MG63 (cell line): ENCODE results near the gene KCNIP4. TPM values are rescaled to one million over a fixed set of nuclear protein-coding genes. Genes with fewer than 3 reads are reported as not detected.
A peak's percentile ranks its signal among the peaks of the same experiment; 100 is the strongest.
"Not testable (repeated sequence)": the region's sequence is repeated elsewhere in the genome, so short reads cannot be mapped to it uniquely, and the experiment has no call there.

ENCODE experiments used
- DNase-seq: peaks from one replicate; pipeline ENCODE4 v3.0.0-alpha.2; 2020
- H3K27me3 ChIP-seq: fragments of 250-450 bp; sonication (Bioruptor Pico); 2 replicates; pipeline ENCODE4 v1.5.1; 2020; ENCODE audit warnings: mild to moderate bottlenecking, moderate library complexity
- H3K36me3 ChIP-seq: fragments of 250-450 bp; sonication (Bioruptor Pico); 2 replicates; pipeline ENCODE4 v1.5.1; 2020; ENCODE audit warnings: mild to moderate bottlenecking, moderate library complexity
- H3K4me3 ChIP-seq: fragments of 250-450 bp; sonication (Bioruptor Pico); 2 replicates; pipeline ENCODE4 v1.5.1; 2020; ENCODE audit warnings: mild to moderate bottlenecking, moderate library complexity
- H3K9me3 ChIP-seq: fragments of 250-450 bp; sonication (Bioruptor Pico); 2 replicates; pipeline ENCODE4 v1.5.1; 2020; ENCODE audit warnings: mild to moderate bottlenecking, moderate library complexity
- total RNA-seq: library from RNA; depleted of rRNA; stranded (reverse); fragments of >200 nt; shearing (Covaris generic); gene quantifications from 2 replicates; pipeline ENCODE4 v1.2.3, GENCODE V29; 2014; ENCODE audit warnings: low replicate concordance

The KCNIP4 gene
- total RNA-seq, 1 experiment from 2014 or later = not detected

DNA sequence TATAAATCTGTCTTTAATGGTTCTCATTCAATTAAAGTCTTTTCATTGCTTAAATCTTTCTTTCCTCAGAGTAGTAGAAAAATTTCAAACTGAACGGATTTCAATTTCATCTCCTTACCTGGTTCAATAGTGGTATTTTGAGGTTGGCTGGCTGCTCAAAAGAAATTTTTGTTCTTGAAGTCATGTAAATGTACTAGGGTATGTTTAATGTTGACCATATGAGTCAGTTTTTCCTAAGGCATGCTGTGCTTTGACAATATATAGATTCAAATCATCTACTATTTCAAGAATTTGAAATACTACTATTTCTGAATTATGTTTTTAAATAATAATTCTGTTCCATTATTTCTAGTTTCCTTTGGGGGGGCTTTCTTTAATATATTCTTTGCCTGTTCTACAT lies 1142.9 kb downstream of the KCNIP4 start:
- DNase-seq = no peak
- no peak overlapping the region for H3K4me3 ChIP-seq
- no peaks in the 10 kb centered on the region for H3K9me3 ChIP-seq
- no peaks in the 10 kb centered on the region for H3K36me3 ChIP-seq
- H3K27me3 ChIP-seq = no peaks in the 10 kb centered on the region

DNA sequence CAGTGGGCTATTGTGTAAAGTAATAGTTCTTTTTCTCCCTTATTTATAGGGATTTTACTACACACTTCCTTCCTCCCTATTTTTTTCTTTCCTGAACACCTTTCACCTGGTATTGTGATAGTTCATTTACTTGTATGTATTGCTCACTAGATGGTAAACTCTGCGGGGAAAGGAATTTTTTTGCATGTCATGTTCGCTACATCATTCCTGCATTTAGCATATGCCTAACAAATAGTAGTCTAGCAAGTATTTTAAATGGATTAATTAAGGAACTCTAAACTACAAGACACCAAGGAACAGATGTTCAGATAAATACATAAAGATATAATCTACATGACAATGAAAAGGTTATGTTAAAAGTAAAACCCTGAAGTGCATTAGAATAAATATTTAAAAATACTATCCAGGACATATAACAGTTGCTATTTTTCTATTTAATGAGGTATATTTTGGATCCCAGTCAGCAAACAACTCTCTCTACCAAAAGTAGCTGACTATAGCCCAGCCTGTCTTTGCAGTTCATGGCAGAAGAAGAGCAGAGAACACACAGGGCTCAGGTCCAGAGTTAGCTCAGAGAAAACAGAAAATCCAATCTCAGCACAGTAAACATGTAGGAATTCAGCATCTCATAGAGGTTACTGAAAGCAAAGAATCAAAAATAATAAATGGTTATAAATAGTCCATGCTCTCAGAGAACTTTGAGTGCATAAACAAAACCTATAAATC lies 1160.5 kb downstream of the KCNIP4 start:
- DNase-seq = no peak
- H3K4me3 ChIP-seq = no peak overlapping the region
- no peaks in the 10 kb centered on the region for H3K36me3 ChIP-seq
- no peaks in the 10 kb centered on the region for H3K27me3 ChIP-seq
- no peaks in the 10 kb centered on the region for H3K9me3 ChIP-seq

DNA sequence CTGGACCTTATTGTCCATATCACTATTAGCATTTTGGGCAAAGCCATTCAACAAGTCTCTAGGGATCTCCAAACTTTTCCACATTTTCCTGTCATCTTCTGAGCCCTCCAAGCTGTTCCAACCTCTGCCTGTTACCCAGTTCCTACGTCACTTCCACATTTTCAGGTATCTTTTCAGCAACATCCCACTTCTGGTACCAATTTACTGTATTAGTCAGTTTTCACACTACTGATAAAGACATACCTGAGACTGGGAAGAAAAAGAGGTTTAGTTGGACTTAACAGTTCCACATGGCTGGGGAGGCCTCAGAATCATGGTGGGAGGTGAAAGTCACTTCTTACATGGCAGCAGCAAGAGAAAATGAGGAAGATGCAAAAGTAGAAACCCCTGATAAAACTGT lies 1165.4 kb downstream of the KCNIP4 start:
- not testable (repeated sequence) for H3K9me3 ChIP-seq, H3K27me3 ChIP-seq, DNase-seq, H3K4me3 ChIP-seq, H3K36me3 ChIP-seq

DNA sequence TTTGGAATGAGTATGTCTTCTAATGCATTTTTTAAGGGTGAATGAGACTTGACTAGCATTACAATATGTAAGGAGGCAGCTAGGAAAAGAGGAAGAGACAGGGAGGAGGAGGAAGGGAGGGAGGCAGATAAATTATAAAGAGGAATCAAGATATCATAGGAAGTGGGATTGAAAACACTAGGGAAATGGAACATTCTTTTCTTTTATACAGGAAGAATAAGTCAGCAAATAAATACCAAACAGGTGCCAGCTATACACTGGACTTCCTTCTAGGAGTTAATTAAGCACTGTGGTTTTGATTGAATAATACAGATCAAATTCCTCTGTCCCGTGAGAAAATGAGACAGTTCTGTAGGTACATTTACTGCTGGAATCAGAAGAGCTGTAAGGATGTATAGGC lies 1169.7 kb downstream of the KCNIP4 start:
- no peak for DNase-seq
- Histone ChIP-seq H3K4me3 (no peak overlapping the region), H3K27me3 (no peaks in the 10 kb centered on the region), H3K36me3 (no peaks in the 10 kb centered on the region), H3K9me3 (no peaks in the 10 kb centered on the region)

DNA sequence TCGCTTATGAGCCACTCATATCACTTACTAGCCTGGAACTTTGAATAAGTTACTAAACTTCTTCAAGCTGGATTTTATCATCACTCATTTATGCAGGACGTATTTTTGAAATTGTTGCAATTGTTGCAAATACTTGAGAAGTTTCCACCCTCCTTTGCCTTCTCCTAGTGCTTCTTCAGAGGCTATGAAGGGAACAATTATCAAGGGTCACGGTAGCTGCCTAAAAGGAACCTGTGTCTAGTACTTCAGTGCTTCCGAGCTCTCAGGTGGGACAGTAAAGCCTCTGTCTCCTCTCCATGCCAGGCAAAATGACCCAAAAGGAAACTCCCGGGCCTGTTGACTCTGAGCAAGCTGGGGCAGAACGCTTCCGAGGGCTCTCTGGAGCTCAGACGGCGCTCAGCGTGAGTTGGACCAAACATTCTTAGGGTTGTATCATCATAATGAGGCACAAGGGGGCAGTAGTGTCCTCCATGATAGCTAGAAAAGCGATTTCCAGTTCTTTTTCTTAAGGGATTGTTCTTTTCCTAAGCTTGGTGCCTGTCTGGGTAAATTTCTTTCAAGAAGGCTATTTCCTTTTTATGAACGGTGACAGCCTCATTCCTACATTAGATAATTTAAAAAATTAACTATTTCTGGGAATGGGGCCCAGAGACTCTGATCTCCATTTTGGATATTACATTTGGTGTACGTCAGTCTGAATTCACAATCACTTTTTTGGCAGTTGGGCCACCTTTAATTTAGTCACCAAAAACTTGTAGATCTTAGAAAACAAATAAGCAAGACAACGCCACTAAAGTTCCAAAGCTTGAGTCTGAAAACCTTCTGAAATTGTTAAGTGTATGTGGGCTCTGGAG lies 1175.2 kb downstream of the KCNIP4 start:
- no peak overlapping the region for H3K4me3 ChIP-seq

DNA sequence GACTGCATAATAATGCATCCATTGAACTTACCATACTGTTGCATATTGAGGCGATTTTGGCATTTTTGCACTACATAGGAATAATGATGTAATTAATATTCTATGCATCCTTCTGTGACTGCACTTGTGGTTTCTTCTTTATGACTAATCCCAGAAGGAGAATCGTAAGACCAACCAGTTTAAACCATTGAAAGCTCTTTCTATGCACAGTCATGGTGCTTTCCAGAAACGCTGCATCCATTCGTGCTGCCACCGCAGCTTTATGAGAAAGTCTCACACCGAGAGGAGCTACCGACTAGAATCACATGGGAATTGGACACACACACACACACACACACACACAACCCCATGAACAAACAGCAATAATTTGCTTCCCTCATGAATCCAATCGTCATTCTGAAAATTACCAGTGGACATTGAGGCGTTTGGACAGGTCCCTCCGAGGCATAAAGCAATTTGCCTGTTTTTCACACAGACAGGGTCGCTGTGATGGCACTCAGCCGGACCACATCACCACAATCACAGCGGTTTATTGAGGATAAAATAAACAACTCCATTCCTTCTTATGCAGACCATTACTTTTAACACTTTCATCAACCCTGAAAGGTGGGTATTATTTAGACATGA lies 1184.1 kb downstream of the KCNIP4 start:
- DNase-seq = peak; percentile 0
- H3K4me3 ChIP-seq = no peak overlapping the region
- H3K27me3 ChIP-seq = no peaks in the 10 kb centered on the region
- no peaks in the 10 kb centered on the region for H3K9me3 ChIP-seq
- no peaks in the 10 kb centered on the region for H3K36me3 ChIP-seq

More for the DNA sequence above, 1175.2 kb downstream of the KCNIP4 start:
- peak; percentile 10 for DNase-seq
- Histone ChIP-seq H3K27me3 (no peaks in the 10 kb centered on the region), H3K36me3 (no peaks in the 10 kb centered on the region), H3K9me3 (no peaks in the 10 kb centered on the region)

DNA sequence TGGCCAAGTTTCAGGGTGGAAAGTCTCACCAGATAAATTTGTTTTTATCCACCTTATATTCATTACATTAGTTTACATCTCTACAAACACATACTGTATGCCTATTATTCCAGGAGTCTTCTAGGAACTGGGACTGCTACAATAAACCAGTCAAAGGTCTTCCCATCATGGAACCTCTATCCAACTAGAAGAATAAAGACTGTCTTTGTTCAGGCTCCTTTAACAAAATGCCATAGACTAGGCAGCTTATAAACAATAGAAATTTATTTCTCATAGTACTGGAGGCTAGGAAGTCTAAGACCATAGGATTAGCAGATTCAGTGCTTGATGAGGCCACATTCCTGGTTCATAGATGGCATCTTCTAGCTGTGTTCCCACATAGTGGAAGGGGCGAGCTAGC lies 1186.7 kb downstream of the KCNIP4 start:
- no peak overlapping the region for H3K4me3 ChIP-seq
- no peak for DNase-seq
- no peaks in the 10 kb centered on the region for H3K27me3 ChIP-seq
- H3K9me3 ChIP-seq = no peaks in the 10 kb centered on the region
- H3K36me3 ChIP-seq = no peaks in the 10 kb centered on the region

DNA sequence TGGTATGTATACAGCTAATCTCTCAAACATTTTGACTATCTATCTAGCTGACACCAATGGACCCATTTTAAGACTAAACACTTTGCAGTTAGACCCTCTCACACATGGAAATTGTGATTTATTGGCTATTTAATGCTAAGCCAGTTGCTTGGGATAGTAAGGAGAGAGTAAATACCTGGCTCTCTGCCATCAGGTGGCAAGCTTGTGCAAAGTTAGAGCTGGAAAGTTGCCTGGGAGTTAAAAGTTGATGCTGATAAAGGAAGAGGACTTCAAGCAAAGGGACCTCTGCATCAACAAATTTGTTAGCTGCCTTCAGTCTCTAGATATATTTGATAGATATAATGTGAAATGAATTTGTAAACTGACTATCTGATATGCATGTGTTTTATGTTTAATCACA lies 1187.2 kb downstream of the KCNIP4 start:
- Histone ChIP-seq H3K27me3 (no peaks in the 10 kb centered on the region), H3K36me3 (no peaks in the 10 kb centered on the region), H3K4me3 (no peak overlapping the region), H3K9me3 (no peaks in the 10 kb centered on the region)
- DNase-seq = no peak

DNA sequence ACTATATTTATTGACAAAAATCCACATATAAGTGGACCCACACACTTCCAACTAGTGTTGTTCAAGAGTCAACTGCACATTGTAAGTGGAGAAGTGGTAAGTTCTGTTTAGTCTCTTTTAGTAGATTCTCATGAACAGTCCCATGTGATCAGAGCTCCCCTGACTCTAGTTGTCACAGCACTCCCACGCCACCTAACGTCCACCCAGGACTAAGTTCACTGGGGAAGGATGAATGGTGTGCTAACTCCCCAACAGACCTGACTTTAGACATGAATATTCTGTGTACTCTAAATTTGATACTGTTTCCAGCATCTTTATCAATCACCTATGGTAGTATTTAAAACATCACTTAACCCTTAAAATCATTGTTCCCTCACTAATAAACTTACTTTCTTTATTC lies 1188.5 kb downstream of the KCNIP4 start:
- Histone ChIP-seq H3K9me3 (no peaks in the 10 kb centered on the region), H3K36me3 (no peaks in the 10 kb centered on the region), H3K27me3 (no peaks in the 10 kb centered on the region), H3K4me3 (no peak overlapping the region)
- DNase-seq = no peak

DNA sequence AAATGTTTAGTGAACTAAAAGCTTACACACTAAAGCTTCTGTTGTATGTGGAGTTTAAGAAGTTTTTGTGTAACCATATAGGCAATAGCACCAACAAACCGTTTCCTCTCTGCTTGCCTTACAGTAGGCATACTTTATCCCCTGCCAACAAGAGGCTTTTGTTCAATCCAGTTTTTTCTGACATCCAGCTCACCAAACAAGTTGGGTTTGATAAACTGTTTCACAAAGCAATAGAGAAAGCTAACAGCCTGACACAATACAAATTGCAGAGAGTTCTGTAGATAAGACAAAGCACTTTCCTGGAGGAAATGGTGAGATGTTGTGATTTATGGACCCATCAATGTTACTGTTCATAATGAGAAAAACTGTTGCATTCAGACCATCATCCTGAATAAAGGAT lies 1194.5 kb downstream of the KCNIP4 start:
- no peak for DNase-seq

DNA sequence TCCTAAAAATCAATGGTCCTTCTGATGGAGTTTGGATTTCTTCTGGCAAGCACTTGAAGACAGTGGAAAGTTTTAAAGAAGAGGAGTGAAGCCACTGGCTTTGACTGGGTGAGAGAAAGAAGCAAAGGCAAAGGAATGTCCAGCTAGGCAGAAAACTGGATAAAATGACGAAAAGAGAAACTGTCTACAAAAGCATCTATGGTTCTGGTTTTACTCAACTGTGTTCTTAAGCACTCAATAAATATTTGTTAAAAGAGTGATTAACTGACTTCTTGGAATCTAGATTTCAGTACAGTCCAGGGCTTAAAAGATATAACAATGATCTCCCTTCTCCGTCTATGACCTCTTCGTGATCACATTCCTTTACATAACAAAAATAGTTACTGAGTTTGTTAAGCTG lies 1195.9 kb downstream of the KCNIP4 start:
- no peaks in the 10 kb centered on the region for H3K9me3 ChIP-seq
- DNase-seq = no peak
- H3K27me3 ChIP-seq = no peaks in the 10 kb centered on the region
- no peak overlapping the region for H3K4me3 ChIP-seq
- H3K36me3 ChIP-seq = no peaks in the 10 kb centered on the region

More for the DNA sequence above, 1194.5 kb downstream of the KCNIP4 start:
- Histone ChIP-seq H3K9me3 (no peaks in the 10 kb centered on the region), H3K27me3 (no peaks in the 10 kb centered on the region), H3K4me3 (no peak overlapping the region), H3K36me3 (no peaks in the 10 kb centered on the region)

DNA sequence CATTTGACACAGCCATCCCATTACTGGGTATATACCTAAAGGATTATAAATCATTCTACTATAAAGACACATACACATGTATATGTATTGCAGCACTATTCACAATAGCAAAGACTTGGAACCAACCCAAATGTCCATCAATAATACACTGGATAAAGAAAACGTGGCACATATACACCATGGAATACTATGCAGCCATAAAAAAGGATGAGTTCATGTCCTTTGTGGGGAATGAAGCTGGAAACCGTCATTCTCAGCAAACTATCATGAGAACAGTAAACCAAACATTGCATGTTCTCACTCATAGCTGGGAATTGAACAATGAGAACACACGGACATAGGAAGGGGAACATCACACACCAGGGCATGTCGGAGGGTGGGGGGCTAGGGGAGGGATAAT lies 1202.6 kb downstream of the KCNIP4 start:
- H3K9me3 ChIP-seq, H3K36me3 ChIP-seq, H3K4me3 ChIP-seq, DNase-seq, H3K27me3 ChIP-seq: not testable (repeated sequence)

DNA sequence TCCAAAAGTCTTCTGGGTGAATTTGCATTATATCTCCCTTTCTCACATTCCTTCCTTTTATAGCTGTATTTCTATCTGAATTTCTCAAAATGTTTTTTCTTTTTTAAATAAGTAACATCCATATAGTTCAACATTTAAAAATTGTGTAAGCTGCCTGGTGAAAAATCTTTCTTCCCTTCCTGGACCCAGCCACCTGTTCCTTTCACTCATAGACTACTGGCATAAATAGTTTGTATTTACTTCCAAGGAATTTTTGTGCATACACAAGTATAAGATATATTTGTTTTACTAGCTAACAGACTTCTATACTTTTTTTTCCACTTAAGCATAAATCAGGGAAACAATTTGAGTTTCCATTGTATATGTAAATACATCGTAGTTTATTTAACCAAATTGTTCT lies 1212.6 kb downstream of the KCNIP4 start:
- Histone ChIP-seq H3K4me3 (no peak overlapping the region), H3K27me3 (no peaks in the 10 kb centered on the region), H3K9me3 (no peaks in the 10 kb centered on the region), H3K36me3 (0 out of 2 replicates have a peak, but pooled peaks cover 2% of the 10 kb centered on the region)
- no peak for DNase-seq

DNA sequence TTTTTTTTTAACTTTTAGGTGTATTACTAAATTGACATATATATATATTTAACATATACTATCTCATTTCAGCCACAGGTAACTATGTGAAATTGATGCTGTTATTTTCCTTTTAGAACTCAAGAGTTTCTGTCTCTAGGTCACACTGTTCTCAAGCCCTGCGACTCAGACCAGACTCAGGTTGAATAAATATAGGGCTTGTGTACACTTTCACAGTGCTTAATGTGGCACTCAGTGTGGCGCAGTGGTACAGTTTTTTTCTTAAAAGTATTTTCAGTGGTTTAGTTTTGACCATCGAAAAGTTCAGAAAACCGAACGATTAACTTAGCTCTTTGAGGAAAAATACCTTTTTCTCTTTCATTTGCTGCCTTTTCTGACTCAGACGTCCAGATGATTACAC lies 1223.7 kb downstream of the KCNIP4 start:
- Histone ChIP-seq H3K27me3 (no peaks in the 10 kb centered on the region), H3K36me3 (peaks cover 5% of the 10 kb centered on the region), H3K9me3 (no peaks in the 10 kb centered on the region), H3K4me3 (no peak overlapping the region)
- DNase-seq = no peak

DNA sequence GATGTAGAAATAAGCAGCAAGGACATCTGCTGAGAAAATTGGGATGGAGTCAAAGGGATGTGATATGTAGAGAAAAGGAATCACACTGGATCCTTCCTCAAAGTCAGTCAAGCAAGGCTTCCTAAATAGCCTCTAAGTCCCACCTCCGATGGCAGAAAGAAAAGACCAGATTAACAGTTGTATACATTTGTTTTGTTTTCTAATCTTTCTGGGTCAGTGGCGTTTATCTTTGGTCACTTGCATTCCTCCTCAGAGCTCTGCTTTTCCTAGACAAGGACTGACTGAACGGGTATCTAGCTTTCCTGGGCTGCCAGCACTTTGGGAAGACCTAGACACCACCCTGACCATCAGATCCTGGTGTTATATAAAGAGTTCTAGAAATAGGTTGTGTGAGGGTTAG lies 1225.1 kb downstream of the KCNIP4 start:
- DNase-seq = no peak
- Histone ChIP-seq H3K36me3 (peaks cover 10% of the 10 kb centered on the region), H3K27me3 (no peaks in the 10 kb centered on the region), H3K4me3 (no peak overlapping the region), H3K9me3 (no peaks in the 10 kb centered on the region)

DNA sequence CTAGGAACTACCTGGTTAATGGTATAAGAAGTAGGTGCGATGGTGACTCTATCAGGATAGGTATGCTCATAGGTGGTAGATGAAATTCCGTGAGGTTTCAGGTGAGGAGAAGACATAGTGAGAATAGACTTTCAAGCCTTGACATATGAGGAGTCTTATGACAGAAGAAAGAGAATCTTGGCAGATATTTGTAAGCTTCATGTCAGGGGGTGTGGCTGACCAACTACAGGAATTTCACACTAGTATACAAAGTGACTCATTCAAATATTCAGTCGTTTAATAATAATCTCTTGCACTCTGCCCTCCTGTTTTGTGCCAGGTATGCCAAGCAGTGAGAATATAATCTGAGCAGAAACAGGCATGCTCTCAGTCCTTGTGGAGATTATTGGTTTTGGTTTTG lies 1225.6 kb downstream of the KCNIP4 start:
- no peaks in the 10 kb centered on the region for H3K9me3 ChIP-seq
- no peak overlapping the region for H3K4me3 ChIP-seq
- H3K27me3 ChIP-seq = no peaks in the 10 kb centered on the region
- peaks cover 10% of the 10 kb centered on the region for H3K36me3 ChIP-seq
- peak; percentile 6 for DNase-seq

DNA sequence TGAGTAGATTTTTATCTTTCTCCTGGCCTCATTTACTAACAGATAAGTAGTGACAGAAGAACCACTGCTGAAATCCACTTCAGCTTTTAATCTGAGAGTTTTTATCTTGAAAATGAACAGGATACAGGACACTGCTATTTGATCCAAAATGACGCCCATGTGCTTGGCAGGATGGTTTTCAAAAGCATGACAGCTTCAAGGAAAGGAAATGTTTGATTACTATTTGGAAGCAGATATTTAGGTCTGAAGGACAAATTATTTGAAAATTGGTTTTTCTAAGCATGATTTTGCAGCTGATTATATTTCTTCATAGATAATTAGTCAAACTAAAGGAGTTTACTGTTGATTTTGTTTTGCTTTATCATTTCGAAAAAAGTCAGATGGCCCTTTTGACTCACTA lies 1237.2 kb downstream of the KCNIP4 start:
- H3K4me3 ChIP-seq = no peak overlapping the region
- DNase-seq = no peak
- H3K9me3 ChIP-seq = no peaks in the 10 kb centered on the region
- H3K36me3 ChIP-seq = peaks cover 8% of the 10 kb centered on the region
- no peaks in the 10 kb centered on the region for H3K27me3 ChIP-seq
